PC-9 (cell line): ENCODE data around the gene STXBP3. TPM values are rescaled to one million over a fixed set of nuclear protein-coding genes. Genes with fewer than 3 reads are reported as not detected.

ENCODE experiments used
- Bru-seq: library from RNA; stranded (reverse); fragments of 400-500 nt; gene quantifications from one replicate; lab custom pipeline; 2021; lab: Mats Ljungman, UMichigan
- BruChase-seq, 2 experiments: library from RNA; stranded (reverse); fragments of 400-500 nt; gene quantifications; one replicate each; lab custom pipeline; 2021; lab: Mats Ljungman, UMichigan
- BruUV-seq: library from RNA; stranded (reverse); fragments of 400-500 nt; replicated peaks from 2 replicates; lab custom pipeline; 2021; lab: Mats Ljungman, UMichigan
- CTCF ChIA-PET: fragments of 300-600 bp; sonication (Branson Sonifier 250); formaldehyde crosslinking; loops from one replicate; lab custom pipeline; 2022; ENCODE audit warnings: antibody characterized with exemption; lab: Charles Lee
- POLR2A ChIA-PET: fragments of 300-600 bp; sonication (Branson Sonifier 250); formaldehyde crosslinking; loops from one replicate; lab custom pipeline; 2022; ENCODE audit warnings: antibody characterized with exemption; ENCODE audit not compliant: unreplicated experiment; lab: Charles Lee
- DNase-seq, 2 experiments: peaks; one replicate each; pipeline versions ENCODE4 v3.0.0 to v3.0.0-alpha.2; 2015 to 2022; ENCODE audit warnings: mixed read lengths in 1 of 2
- H2AFZ ChIP-seq: fragments of 200-600 bp; sonication (generic); 2 replicates; pipeline ENCODE4 v1.8.1; 2017; ENCODE audit warnings: antibody characterized with exemption
- H3F3A ChIP-seq: fragments of 200-600 bp; sonication (generic); 2 replicates; pipeline ENCODE4 v1.8.1; 2017; ENCODE audit warnings: antibody characterized with exemption, mild to moderate bottlenecking, low read depth; ENCODE audit not compliant: insufficient read depth
- H3K27ac ChIP-seq: fragments of 200-600 bp; sonication (generic); 2 replicates; pipeline ENCODE4 v1.6.1; 2016; ENCODE audit warnings: mixed run types
- H3K27me3 ChIP-seq: fragments of 200-600 bp; sonication (generic); 2 replicates; pipeline ENCODE4 v1.6.1; 2016; ENCODE audit warnings: low read depth, mixed run types; ENCODE audit not compliant: insufficient read depth
- H3K36me3 ChIP-seq: fragments of 200-600 bp; sonication (generic); 2 replicates; pipeline ENCODE4 v1.6.1; 2016; ENCODE audit warnings: low read depth, mixed run types
- H3K4me1 ChIP-seq: fragments of 200-600 bp; sonication (generic); replicated peaks from 2 replicates; pipeline ENCODE4 v1.6.1; 2016; ENCODE audit warnings: mixed run types; ENCODE audit not compliant: insufficient read depth
- H3K4me2 ChIP-seq: fragments of 200-600 bp; sonication (generic); 2 replicates; pipeline ENCODE4 v1.6.1; 2017; ENCODE audit warnings: mixed run types
- H3K4me3 ChIP-seq: fragments of 200-600 bp; sonication (generic); 2 replicates; pipeline ENCODE4 v1.6.1; 2016; ENCODE audit warnings: mixed run types
- H3K79me2 ChIP-seq: fragments of 200-600 bp; sonication (generic); 2 replicates; pipeline ENCODE4 v1.6.1; 2017; ENCODE audit warnings: low read depth, mixed run types
- H3K9me2 ChIP-seq: fragments of 200-600 bp; sonication (generic); 2 replicates; pipeline ENCODE4 v1.8.1; 2017; ENCODE audit warnings: mild to moderate bottlenecking; ENCODE audit not compliant: insufficient read depth
- H3K9me3 ChIP-seq: fragments of 200-600 bp; sonication (generic); 2 replicates; pipeline ENCODE4 v1.8.1; 2016; ENCODE audit warnings: low read depth; ENCODE audit not compliant: insufficient read depth
- H4K20me1 ChIP-seq: fragments of 200-600 bp; sonication (generic); 2 replicates; pipeline ENCODE4 v1.8.1; 2017; ENCODE audit not compliant: insufficient read depth
- CTCF ChIP-seq: fragments of 200-600 bp; sonication (generic); conservative IDR thresholded peaks from 2 replicates; pipeline ENCODE4 v1.6.1; 2017; ENCODE audit warnings: mixed run types, antibody characterized with exemption, mild to moderate bottlenecking, moderate library complexity
- EZH2 ChIP-seq: fragments of 200-600 bp; sonication (generic); IDR thresholded peaks from 2 replicates; pipeline ENCODE4 v1.8.0; 2017; ENCODE audit warnings: antibody characterized with exemption, low read depth
- intact Hi-C: fragments of 100-400 bp; cut with micrococcal nuclease; formaldehyde crosslinking; loops from one replicate; pipeline ENCODE4 v1.10.0; 2022; ENCODE audit not compliant: unreplicated experiment
- long read RNA-seq: library from polyadenylated mRNA; stranded (forward); transcript quantifications from one replicate; pipeline ENCODE4 v2.0.0, GENCODE V29; 2022
- total RNA-seq: library from RNA; stranded (reverse); gene quantifications from 2 replicates; pipeline ENCODE4 v1.2.3, GENCODE V29; 2021

Gene STXBP3
- total RNA-seq (31.8 and 37.0 TPM in 2 replicates), Bru-seq, nascent RNA (percentile 84 among the genes with signal in this experiment), BruChase-seq, experiment 1, labeled RNA remaining after a 2-hour chase (percentile 83 among the genes with signal in this experiment), BruChase-seq, experiment 2, labeled RNA remaining after a 6-hour chase (percentile 77 among the genes with signal in this experiment)
- long read RNA-seq, transcript STXBP3-201 (19 exons, 2,478 nt) = major isoform, 48 of 67 reads
- long read RNA-seq, partial matches to known transcripts = 8 of 67 reads
- long read RNA-seq, other reads (novel, unspliced or antisense) = 11 of 67 reads

GRCh38 chr1:108746382-108747170 lies at the start of gene STXBP3:
STXBP3 (plus strand) TSS chr1:108746674; CDS start chr1:108746738, 64 bp downstream.
- BruUV-seq = TSS peak; percentile 95
- Histone ChIP-seq H3K4me1 (peaks cover 13% of the 10 kb centered on the region), H4K20me1 (no peaks in the 10 kb centered on the region), H3K4me2 (peak within 1 kb of the TSS; percentile 81), H3K4me3 (peak within 1 kb of the TSS; percentile 77), H3K9me2 (no peaks in the 10 kb centered on the region), H3K36me3 (no peaks in the 10 kb centered on the region), H2AFZ (peak within 1 kb of the TSS; percentile 96), H3K9me3 (no peaks in the 10 kb centered on the region), H3K79me2 (peaks cover 32% of the 10 kb centered on the region), H3K27me3 (no peaks in the 10 kb centered on the region), H3F3A (peaks cover 8% of the 10 kb centered on the region), H3K27ac (peak within 1 kb of the TSS; percentile 83)
- TF ChIP-seq CTCF = peak; percentile 98
- no peak for TF ChIP-seq EZH2
- CTCF ChIA-PET = no interaction called here
- intact Hi-C loops = loop anchor here (1.0 to 2.0 kb wide), 5 partner anchors 26 to 296 kb away; partner anchors contain the start of genes HENMT1, PRPF38B and WDR47
- POLR2A ChIA-PET = interaction anchor here (0.6 kb wide), 3 partner anchors 16 to 81 kb away, joined by 3 to 9 read pairs (median 6); no protein-coding TSS in a partner anchor
- DNase-seq = peak; percentile 92 to 98

- POLR2A ChIA-PET = no interaction called here
- BruUV-seq = TSS peak; percentile 16
Observed at GRCh38 chr1:108699375-108700332, 46.8 kb upstream of the STXBP3 start.

More at GRCh38 chr1:108699375-108700332, 46.8 kb upstream of the STXBP3 start:
- Histone ChIP-seq H3K79me2 (peaks cover 34% of the 10 kb centered on the region), H2AFZ (no peak overlapping the region), H3K4me2 (no peak overlapping the region), H3K9me3 (no peaks in the 10 kb centered on the region), H3K36me3 (peaks cover 67% of the 10 kb centered on the region), H3K4me3 (no peak overlapping the region), H4K20me1 (peaks cover 50% of the 10 kb centered on the region), H3K27me3 (no peaks in the 10 kb centered on the region), H3K4me1 (peaks cover 21% of the 10 kb centered on the region), H3K27ac (no peak overlapping the region), H3F3A (peaks cover 83% of the 10 kb centered on the region), H3K9me2 (no peaks in the 10 kb centered on the region)
- CTCF ChIA-PET = no interaction called here
- TF ChIP-seq EZH2 (no peak), CTCF (no peak)
- no peak for DNase-seq
- intact Hi-C loops = loop anchor here (10.0 kb wide), 1 partner anchor 195 kb away; no protein-coding TSS in a partner anchor
